ENCODE measurements around the gene ANKH. TPM values are rescaled to one million over a fixed set of nuclear protein-coding genes. Genes with fewer than 3 reads are reported as not detected.

The ANKH gene
- total RNA-seq, 1 experiment from 2014 or later: 13.9 TPM

- Histone ChIP-seq H3K9me3 (ENCODE audit: low read depth, low read length, poor library complexity, severe bottlenecking) (no peaks in the 10 kb centered on the region), H3K4me1 (ENCODE audit: insufficient read depth, low read length, poor library complexity, severe bottlenecking) (no peaks in the 10 kb centered on the region), H3K27ac (ENCODE audit: low read depth, low read length, poor library complexity, severe bottlenecking) (no peak overlapping the region), H3K36me3 (ENCODE audit: insufficient read depth, low read length, poor library complexity, severe bottlenecking) (no peaks in the 10 kb centered on the region), H3K4me3 (ENCODE audit: low read depth, low read length, poor library complexity, severe bottlenecking) (no peak overlapping the region), H3K27me3 (replicated peaks; ENCODE audit: insufficient read depth, low read depth, low read length, poor library complexity) (no peaks in the 10 kb centered on the region)
- TF ChIP-seq EZH2 (IDR thresholded peaks at IDR 0.05; ENCODE audit: borderline replicate concordance, low read depth, low read length, poor library complexity, severe bottlenecking): no peak
- no peak for TF ChIP-seq CTCF (conservative IDR thresholded peaks at IDR 0.05; ENCODE audit: low read depth, low read length)
- intact Hi-C loops (cut with micrococcal nuclease; ENCODE audit: unreplicated experiment): no loop called here
- BruUV-seq (replicated peaks): no TSS peak
- CTCF ChIA-PET: no interaction called here
- DNase-seq (ENCODE audit: low spot score): no peak
- POLR2A ChIA-PET (ENCODE audit: low non-redundant PET): no interaction called here
Observed at GRCh38 chr5:14896131-14896530, 24.6 kb upstream of the ANKH start.

- Histone ChIP-seq H3K27ac (ENCODE audit: low read depth, low read length, poor library complexity, severe bottlenecking) (no peak overlapping the region), H3K36me3 (ENCODE audit: insufficient read depth, low read length, poor library complexity, severe bottlenecking) (no peaks in the 10 kb centered on the region), H3K9me3 (ENCODE audit: low read depth, low read length, poor library complexity, severe bottlenecking) (no peaks in the 10 kb centered on the region), H3K27me3 (replicated peaks; ENCODE audit: insufficient read depth, low read depth, low read length, poor library complexity) (no peaks in the 10 kb centered on the region), H3K4me1 (ENCODE audit: insufficient read depth, low read length, poor library complexity, severe bottlenecking) (no peaks in the 10 kb centered on the region), H3K4me3 (ENCODE audit: low read depth, low read length, poor library complexity, severe bottlenecking) (no peak overlapping the region)
- no TSS peak for BruUV-seq (replicated peaks)
- TF ChIP-seq EZH2 (IDR thresholded peaks at IDR 0.05; ENCODE audit: borderline replicate concordance, low read depth, low read length, poor library complexity, severe bottlenecking) (no peak), CTCF (conservative IDR thresholded peaks at IDR 0.05; ENCODE audit: low read depth, low read length) (no peak)
- intact Hi-C loops (cut with micrococcal nuclease; ENCODE audit: unreplicated experiment): no loop called here
- ChIA-PET CTCF (no interaction called here), POLR2A (ENCODE audit: low non-redundant PET) (no interaction called here)
- DNase-seq (ENCODE audit: low spot score): no peak
Observed at GRCh38 chr5:14895301-14895700, 23.7 kb upstream of the ANKH start.

GRCh38 chr5:14894748-14895147 lies 23.2 kb upstream of the ANKH start:
- Histone ChIP-seq H3K9me3 (ENCODE audit: low read depth, low read length, poor library complexity, severe bottlenecking) (no peaks in the 10 kb centered on the region), H3K36me3 (ENCODE audit: insufficient read depth, low read length, poor library complexity, severe bottlenecking) (no peaks in the 10 kb centered on the region), H3K4me1 (ENCODE audit: insufficient read depth, low read length, poor library complexity, severe bottlenecking) (no peaks in the 10 kb centered on the region), H3K27ac (ENCODE audit: low read depth, low read length, poor library complexity, severe bottlenecking) (no peak overlapping the region), H3K4me3 (ENCODE audit: low read depth, low read length, poor library complexity, severe bottlenecking) (no peak overlapping the region), H3K27me3 (replicated peaks; ENCODE audit: insufficient read depth, low read depth, low read length, poor library complexity) (no peaks in the 10 kb centered on the region)
- ChIA-PET CTCF (no interaction called here), POLR2A (ENCODE audit: low non-redundant PET) (no interaction called here)
- TF ChIP-seq CTCF (conservative IDR thresholded peaks at IDR 0.05; ENCODE audit: low read depth, low read length) (no peak), EZH2 (IDR thresholded peaks at IDR 0.05; ENCODE audit: borderline replicate concordance, low read depth, low read length, poor library complexity, severe bottlenecking) (no peak)
- DNase-seq (ENCODE audit: low spot score): no peak
- BruUV-seq (replicated peaks): no TSS peak
- intact Hi-C loops (cut with micrococcal nuclease; ENCODE audit: unreplicated experiment): no loop called here
